ENCODE results near the gene AMIGO3.

The AMIGO3 gene

DNA sequence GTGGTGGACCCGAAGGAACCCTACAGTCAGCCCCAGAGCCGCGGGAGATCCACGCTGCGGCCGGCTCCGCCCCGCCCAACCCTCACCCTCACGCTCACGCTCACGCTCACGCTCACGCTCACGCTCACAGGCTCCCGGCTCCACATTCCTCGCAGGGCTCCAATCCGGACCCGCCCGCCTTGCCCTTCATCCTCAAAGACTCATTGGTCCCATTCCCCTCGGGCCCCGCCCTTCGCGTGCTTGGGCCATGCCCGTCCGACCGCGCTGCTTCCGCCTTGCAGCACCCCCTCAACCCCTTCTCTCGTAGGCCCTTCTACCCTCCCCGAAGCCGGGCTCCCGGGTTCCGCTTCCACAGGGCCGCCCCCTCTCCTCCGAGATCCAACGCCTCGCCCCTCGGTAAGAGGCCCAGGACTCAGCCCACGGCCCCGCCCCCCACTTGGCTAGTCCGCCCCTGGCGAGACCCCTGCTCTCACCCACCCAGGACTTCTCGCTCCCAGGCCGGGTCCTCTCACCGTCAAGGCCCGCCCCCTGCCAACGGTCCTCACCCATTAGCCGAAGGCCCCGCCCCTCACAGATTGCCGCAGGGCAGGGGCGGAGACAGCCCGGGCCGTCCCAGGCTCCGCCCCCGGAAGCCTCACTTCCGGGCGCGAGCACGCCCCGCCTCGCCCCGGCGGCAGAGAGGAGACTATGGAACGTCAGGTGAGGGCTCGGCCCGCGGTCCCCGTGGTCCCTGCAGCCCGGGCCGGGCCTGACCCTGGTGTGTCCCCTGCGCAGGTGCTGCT lies 45.6 kb downstream of the AMIGO3 start, which contains the start of gene APEH:
Gene APEH (plus strand): TSS at position 637 of the 782 bp plus-strand sequence. CDS start 51 bp downstream, at position 688.
- no peak for TF ChIP-seq CTCF (IDR thresholded peaks at IDR 0.05; ENCODE audit: insufficient read depth, low read length, poor library complexity, severe bottlenecking)
- peak; percentile 99 for DNase-seq (ENCODE audit: extremely low read depth, insufficient read length)
- H3K27me3 ChIP-seq (replicated peaks; ENCODE audit: control insufficient read depth, insufficient read depth, low read length) = no peaks in the 10 kb centered on the region
- H3K4me3 ChIP-seq (replicated peaks; ENCODE audit: low read depth, low read length) = peak within 1 kb of the TSS; percentile 89
- peaks cover 28% of the 10 kb centered on the region for H3K36me3 ChIP-seq (ENCODE audit: control insufficient read depth, insufficient read depth, low read length)

- Histone ChIP-seq H3K4me3 (replicated peaks; ENCODE audit: low read depth, low read length) (peak overlapping the region; percentile 89), H3K27me3 (replicated peaks; ENCODE audit: control insufficient read depth, insufficient read depth, low read length) (no peaks in the 10 kb centered on the region), H3K36me3 (ENCODE audit: control insufficient read depth, insufficient read depth, low read length) (peaks cover 22% of the 10 kb centered on the region)
- no peak for DNase-seq (ENCODE audit: extremely low read depth, insufficient read length)
- no peak for TF ChIP-seq CTCF (IDR thresholded peaks at IDR 0.05; ENCODE audit: insufficient read depth, low read length, poor library complexity, severe bottlenecking)
Observed at GRCh38 chr3:49673121-49673714, 46.3 kb downstream of the AMIGO3 start.

- peaks cover 8% of the 10 kb centered on the region for H3K36me3 ChIP-seq (ENCODE audit: control insufficient read depth, insufficient read depth, low read length)
- DNase-seq (ENCODE audit: extremely low read depth, insufficient read length) = peak; percentile 53
- no peaks in the 10 kb centered on the region for H3K27me3 ChIP-seq (replicated peaks; ENCODE audit: control insufficient read depth, insufficient read depth, low read length)
- H3K4me3 ChIP-seq (replicated peaks; ENCODE audit: low read depth, low read length) = no peak overlapping the region
- peak; percentile 84 for TF ChIP-seq CTCF (IDR thresholded peaks at IDR 0.05; ENCODE audit: insufficient read depth, low read length, poor library complexity, severe bottlenecking)
Observed at GRCh38 chr3:49671291-49672288, 47.9 kb downstream of the AMIGO3 start.

DNA sequence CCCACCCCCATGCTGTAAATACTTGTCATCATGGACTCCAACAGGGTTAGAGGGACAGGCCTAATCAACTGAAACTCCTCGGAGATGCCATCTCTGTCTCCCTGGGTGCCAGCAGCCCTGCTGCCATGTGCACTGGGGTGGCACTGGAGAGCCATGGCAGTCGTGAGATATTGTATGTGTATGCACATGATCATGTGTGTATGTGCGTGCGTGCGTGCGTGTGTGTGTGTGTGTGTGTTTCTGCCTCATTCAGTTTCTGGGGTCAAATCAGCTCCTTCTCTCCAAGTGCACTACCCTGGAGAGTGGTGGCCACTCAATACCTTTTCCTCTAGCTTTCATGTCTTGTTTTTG lies 48.6 kb downstream of the AMIGO3 start:
- peaks cover 3% of the 10 kb centered on the region; the same call in 1 of the 2 replicates for H3K36me3 ChIP-seq (ENCODE audit: control insufficient read depth, insufficient read depth, low read length)
- H3K4me3 ChIP-seq (replicated peaks; ENCODE audit: low read depth, low read length) = no peak overlapping the region
- no peak for TF ChIP-seq CTCF (IDR thresholded peaks at IDR 0.05; ENCODE audit: insufficient read depth, low read length, poor library complexity, severe bottlenecking)
- no peak for DNase-seq (ENCODE audit: extremely low read depth, insufficient read length)
- H3K27me3 ChIP-seq (replicated peaks; ENCODE audit: control insufficient read depth, insufficient read depth, low read length) = no peaks in the 10 kb centered on the region

- Histone ChIP-seq H3K36me3 (ENCODE audit: control insufficient read depth, insufficient read depth, low read length) (no peaks in the 10 kb centered on the region), H3K4me3 (replicated peaks; ENCODE audit: low read depth, low read length) (no peak overlapping the region), H3K27me3 (replicated peaks; ENCODE audit: control insufficient read depth, insufficient read depth, low read length) (no peaks in the 10 kb centered on the region)
- TF ChIP-seq CTCF (IDR thresholded peaks at IDR 0.05; ENCODE audit: insufficient read depth, low read length, poor library complexity, severe bottlenecking) = no peak
- no peak for DNase-seq (ENCODE audit: extremely low read depth, insufficient read length)
Observed at GRCh38 chr3:49669352-49669751, 50.1 kb downstream of the AMIGO3 start.

Measured in GM06990 (cell line).